ENCODE data around the gene RFXANK. TPM values are rescaled to one million over a fixed set of nuclear protein-coding genes. Genes with fewer than 3 reads are reported as not detected.
"Not testable (repeated sequence)": the region's sequence is repeated elsewhere in the genome, so short reads cannot be mapped to it uniquely, and the experiment has no call there.

Gene RFXANK
- total and polyA plus RNA-seq, 4 donors = 28.6 to 103 (median 57.8) TPM

- Histone ChIP-seq H3K9me3 (ENCODE audit: control insufficient read depth, insufficient read depth, low read length) (no peaks in the 10 kb centered on the region), H3K27me3 (ENCODE audit: control insufficient read depth, insufficient read depth, low read length) (no peaks in the 10 kb centered on the region), H3K4me3 (ENCODE audit: low read depth, low read length) (peak overlapping the region; percentile 66), H3K27ac (ENCODE audit: low read depth, low read length) (no peak overlapping the region), H3K36me3 (ENCODE audit: control insufficient read depth, insufficient read depth, low read length) (peaks cover 40% of the 10 kb centered on the region), H3K4me1 (ENCODE audit: control insufficient read depth, insufficient read depth, low read length) (peaks cover 50% of the 10 kb centered on the region)
- 4% methylated on average over 4 of the region's 5 CpGs for WGBS (ENCODE audit: insufficient coverage)
- peak in 2 of 6 donors; percentile 72 to 83 for DNase-seq (ENCODE audit: low read depth in 4 of 6, low spot score in 6 of 6)
Measured at GRCh38 chr19:19214159-19214490, 22.1 kb downstream of the RFXANK start.

- no peak overlapping the region for H3K27ac ChIP-seq (ENCODE audit: low read depth, low read length)
- WGBS (ENCODE audit: insufficient coverage) = 8% methylated on average over 5 of the region's 8 CpGs
Measured at GRCh38 chr19:19214892-19215291, 22.8 kb downstream of the RFXANK start.

GRCh38 chr19:19215792-19216191 lies 23.7 kb downstream of the RFXANK start:
- DNase-seq (ENCODE audit: low read depth in 4 of 6, low spot score in 6 of 6) = no peak
- Histone ChIP-seq H3K27ac (ENCODE audit: low read depth, low read length) (no peak overlapping the region), H3K4me3 (ENCODE audit: low read depth, low read length) (no peak overlapping the region), H3K36me3 (ENCODE audit: control insufficient read depth, insufficient read depth, low read length) (peaks cover 52% of the 10 kb centered on the region), H3K27me3 (ENCODE audit: control insufficient read depth, insufficient read depth, low read length) (no peaks in the 10 kb centered on the region), H3K9me3 (ENCODE audit: control insufficient read depth, insufficient read depth, low read length) (no peaks in the 10 kb centered on the region), H3K4me1 (ENCODE audit: control insufficient read depth, insufficient read depth, low read length) (peaks cover 44% of the 10 kb centered on the region)
- 50% methylated on average over 1 of the region's 4 CpGs for WGBS (ENCODE audit: insufficient coverage)

More at GRCh38 chr19:19214892-19215291, 22.8 kb downstream of the RFXANK start:
- peaks cover 47% of the 10 kb centered on the region for H3K36me3 ChIP-seq (ENCODE audit: control insufficient read depth, insufficient read depth, low read length)
- H3K9me3 ChIP-seq (ENCODE audit: control insufficient read depth, insufficient read depth, low read length) = no peaks in the 10 kb centered on the region
- H3K4me1 ChIP-seq (ENCODE audit: control insufficient read depth, insufficient read depth, low read length) = peaks cover 44% of the 10 kb centered on the region
- DNase-seq (ENCODE audit: low read depth in 4 of 6, low spot score in 6 of 6) = peak in 1 of 6 donors; percentile 60
- H3K4me3 ChIP-seq (ENCODE audit: low read depth, low read length) = peak overlapping the region; percentile 66
- no peaks in the 10 kb centered on the region for H3K27me3 ChIP-seq (ENCODE audit: control insufficient read depth, insufficient read depth, low read length)

GRCh38 chr19:19217099-19217498 lies 25.0 kb downstream of the RFXANK start:
- whole genome bisulfite sequencing (ENCODE audit: insufficient coverage) = 58% methylated on average over 4 of the region's 4 CpGs
- H3K27ac ChIP-seq (ENCODE audit: low read depth, low read length) = no peak overlapping the region
- DNase-seq (ENCODE audit: low read depth in 4 of 6, low spot score in 6 of 6) = no peak
- no peak overlapping the region for H3K4me3 ChIP-seq (ENCODE audit: low read depth, low read length)
- H3K4me1 ChIP-seq (ENCODE audit: control insufficient read depth, insufficient read depth, low read length) = peaks cover 37% of the 10 kb centered on the region
- H3K9me3 ChIP-seq (ENCODE audit: control insufficient read depth, insufficient read depth, low read length) = no peaks in the 10 kb centered on the region
- H3K27me3 ChIP-seq (ENCODE audit: control insufficient read depth, insufficient read depth, low read length) = no peaks in the 10 kb centered on the region
- peaks cover 62% of the 10 kb centered on the region for H3K36me3 ChIP-seq (ENCODE audit: control insufficient read depth, insufficient read depth, low read length)

GRCh38 chr19:19218911-19219310 lies 26.9 kb downstream of the RFXANK start:
- no peak for DNase-seq (ENCODE audit: low read depth in 4 of 6, low spot score in 6 of 6)

GRCh38 chr19:19221000-19221399 lies 28.9 kb downstream of the RFXANK start:
- not testable (repeated sequence) for H3K27ac ChIP-seq (ENCODE audit: low read depth, low read length); H3K27me3 ChIP-seq (ENCODE audit: control insufficient read depth, insufficient read depth, low read length); H3K9me3 ChIP-seq (ENCODE audit: control insufficient read depth, insufficient read depth, low read length); DNase-seq (ENCODE audit: low read depth in 4 of 6, low spot score in 6 of 6); H3K4me3 ChIP-seq (ENCODE audit: low read depth, low read length)
- WGBS (ENCODE audit: insufficient coverage) = 100% methylated on average over 7 of the region's 8 CpGs
- H3K4me1 ChIP-seq (ENCODE audit: control insufficient read depth, insufficient read depth, low read length) = peaks cover 12% of the 10 kb centered on the region
- peaks cover 87% of the 10 kb centered on the region for H3K36me3 ChIP-seq (ENCODE audit: control insufficient read depth, insufficient read depth, low read length)

More at GRCh38 chr19:19218911-19219310, 26.9 kb downstream of the RFXANK start:
- Histone ChIP-seq H3K4me3 (ENCODE audit: low read depth, low read length) (no peak overlapping the region), H3K9me3 (ENCODE audit: control insufficient read depth, insufficient read depth, low read length) (no peaks in the 10 kb centered on the region), H3K27ac (ENCODE audit: low read depth, low read length) (no peak overlapping the region), H3K27me3 (ENCODE audit: control insufficient read depth, insufficient read depth, low read length) (no peaks in the 10 kb centered on the region), H3K4me1 (ENCODE audit: control insufficient read depth, insufficient read depth, low read length) (peaks cover 26% of the 10 kb centered on the region), H3K36me3 (ENCODE audit: control insufficient read depth, insufficient read depth, low read length) (peaks cover 78% of the 10 kb centered on the region)
- 87% methylated on average over 21 of the region's 21 CpGs for WGBS (ENCODE audit: insufficient coverage)

GRCh38 chr19:19223060-19223459 lies 31.0 kb downstream of the RFXANK start:
- no peak for DNase-seq (ENCODE audit: low read depth in 4 of 6, low spot score in 6 of 6)

GRCh38 chr19:19223636-19224035 lies 31.6 kb downstream of the RFXANK start:
- peaks cover 11% of the 10 kb centered on the region for H3K4me1 ChIP-seq (ENCODE audit: control insufficient read depth, insufficient read depth, low read length)
- WGBS (ENCODE audit: insufficient coverage) = 90% methylated on average over 2 of the region's 6 CpGs
- DNase-seq (ENCODE audit: low read depth in 4 of 6, low spot score in 6 of 6) = no peak
- H3K9me3 ChIP-seq (ENCODE audit: control insufficient read depth, insufficient read depth, low read length) = no peaks in the 10 kb centered on the region
- H3K27ac ChIP-seq (ENCODE audit: low read depth, low read length) = no peak overlapping the region
- H3K4me3 ChIP-seq (ENCODE audit: low read depth, low read length) = no peak overlapping the region
- H3K27me3 ChIP-seq (ENCODE audit: control insufficient read depth, insufficient read depth, low read length) = no peaks in the 10 kb centered on the region
- peaks cover 92% of the 10 kb centered on the region for H3K36me3 ChIP-seq (ENCODE audit: control insufficient read depth, insufficient read depth, low read length)

More at GRCh38 chr19:19223060-19223459, 31.0 kb downstream of the RFXANK start:
- Histone ChIP-seq H3K4me1 (ENCODE audit: control insufficient read depth, insufficient read depth, low read length) (peaks cover 6% of the 10 kb centered on the region), H3K4me3 (ENCODE audit: low read depth, low read length) (no peak overlapping the region), H3K27ac (ENCODE audit: low read depth, low read length) (no peak overlapping the region), H3K36me3 (ENCODE audit: control insufficient read depth, insufficient read depth, low read length) (peaks cover 92% of the 10 kb centered on the region), H3K9me3 (ENCODE audit: control insufficient read depth, insufficient read depth, low read length) (no peaks in the 10 kb centered on the region), H3K27me3 (ENCODE audit: control insufficient read depth, insufficient read depth, low read length) (no peaks in the 10 kb centered on the region)
- WGBS (ENCODE audit: insufficient coverage) = 76% methylated on average over 2 of the region's 5 CpGs

- Histone ChIP-seq H3K9me3 (ENCODE audit: control insufficient read depth, insufficient read depth, low read length) (no peaks in the 10 kb centered on the region), H3K36me3 (ENCODE audit: control insufficient read depth, insufficient read depth, low read length) (peaks cover 91% of the 10 kb centered on the region), H3K4me3 (ENCODE audit: low read depth, low read length) (no peak overlapping the region), H3K27ac (ENCODE audit: low read depth, low read length) (no peak overlapping the region), H3K4me1 (ENCODE audit: control insufficient read depth, insufficient read depth, low read length) (peaks cover 11% of the 10 kb centered on the region), H3K27me3 (ENCODE audit: control insufficient read depth, insufficient read depth, low read length) (no peaks in the 10 kb centered on the region)
- no peak for DNase-seq (ENCODE audit: low read depth in 4 of 6, low spot score in 6 of 6)
- 81% methylated on average over 10 of the region's 17 CpGs for WGBS (ENCODE audit: insufficient coverage)
Measured at GRCh38 chr19:19224150-19224851, 32.2 kb downstream of the RFXANK start.

GRCh38 chr19:19224852-19225494 lies 32.9 kb downstream of the RFXANK start:
- peak in 1 of 6 donors; percentile 55 for DNase-seq (ENCODE audit: low read depth in 4 of 6, low spot score in 6 of 6)
- Histone ChIP-seq H3K4me1 (ENCODE audit: control insufficient read depth, insufficient read depth, low read length) (peaks cover 11% of the 10 kb centered on the region), H3K27ac (ENCODE audit: low read depth, low read length) (no peak overlapping the region), H3K27me3 (ENCODE audit: control insufficient read depth, insufficient read depth, low read length) (no peaks in the 10 kb centered on the region), H3K9me3 (ENCODE audit: control insufficient read depth, insufficient read depth, low read length) (no peaks in the 10 kb centered on the region), H3K4me3 (ENCODE audit: low read depth, low read length) (no peak overlapping the region), H3K36me3 (ENCODE audit: control insufficient read depth, insufficient read depth, low read length) (peaks cover 92% of the 10 kb centered on the region)
- WGBS (ENCODE audit: insufficient coverage) = 17% methylated on average over 57 of the region's 59 CpGs
